GM18868 (cell line): ENCODE data around the gene LAMA1.

Experiments used
- ATAC-seq: cut with Tn5 transposase; IDR thresholded peaks from one replicate; pipeline ENCODE4 v1.9.1; 2021; ENCODE audit warnings: mild to moderate bottlenecking, moderate library complexity; ENCODE audit not compliant: unreplicated experiment

LAMA1 gene

GRCh38 chr18:6994056-6994770 is 123.4 kb downstream of the LAMA1 start:
- no peak for ATAC-seq

DNA sequence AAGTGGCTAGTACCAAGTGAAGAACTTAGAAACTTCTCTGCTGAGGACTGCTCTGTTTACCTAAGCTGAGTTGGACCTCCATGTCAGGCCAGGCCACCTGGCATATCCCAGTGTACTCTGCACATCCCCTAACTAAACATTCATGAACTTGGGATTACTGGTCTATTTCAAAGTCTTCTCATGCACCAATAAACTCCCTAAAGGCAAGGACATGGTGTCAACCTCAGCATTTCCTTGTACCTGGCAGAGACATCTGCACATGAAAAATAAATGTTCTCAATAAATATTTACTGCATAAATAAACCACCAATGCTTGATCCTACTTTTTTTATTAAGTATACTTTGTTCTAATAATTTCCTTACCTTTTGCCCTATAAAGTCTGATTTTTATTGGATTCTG is 124.8 kb downstream of the LAMA1 start:
- ATAC-seq = no peak

- no peak for ATAC-seq
Measured at GRCh38 chr18:6983366-6983765, 134.2 kb downstream of the LAMA1 start.

- ATAC-seq = no peak
Measured at GRCh38 chr18:6982398-6982797, 135.2 kb downstream of the LAMA1 start.

DNA sequence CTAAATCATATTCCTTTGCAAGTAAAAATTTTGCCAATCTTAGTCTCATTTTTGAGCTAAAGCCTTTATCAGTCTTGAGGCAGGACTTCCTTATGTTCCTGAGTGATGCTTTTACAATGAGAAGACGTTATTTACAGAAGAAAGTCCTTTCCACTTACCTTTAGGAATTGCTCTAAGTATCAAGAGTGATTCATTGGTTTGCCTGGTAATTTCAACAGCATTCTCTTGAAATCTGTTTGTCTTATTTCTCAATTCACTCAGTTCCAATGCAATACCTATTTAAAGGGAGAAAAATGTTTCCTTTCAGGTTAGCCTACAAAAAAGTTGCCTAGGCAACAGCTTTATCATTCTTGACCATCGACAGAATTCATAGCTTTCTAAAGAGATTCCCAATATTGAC is 137.2 kb downstream of the LAMA1 start:
- ATAC-seq = no peak

DNA sequence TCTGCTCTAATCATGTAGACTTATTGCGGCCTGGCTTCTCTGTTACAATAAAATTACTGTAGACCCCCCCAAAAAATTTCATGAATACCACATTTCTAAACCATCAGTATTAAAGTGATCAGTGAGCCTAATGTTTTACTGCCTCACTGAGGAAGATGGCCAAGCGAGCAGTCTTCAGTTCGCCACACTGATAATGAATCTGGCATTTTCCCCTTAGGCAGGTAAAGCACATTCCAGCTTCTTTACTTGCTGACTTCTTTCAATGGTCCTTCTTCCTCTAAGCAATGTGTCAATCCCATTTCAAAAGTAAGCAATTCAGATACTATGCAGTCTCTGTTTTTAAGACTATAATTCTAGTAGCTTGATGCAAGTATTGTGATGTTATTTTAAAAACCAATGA is 137.6 kb downstream of the LAMA1 start:
- ATAC-seq = no peak

GRCh38 chr18:6976935-6977334 is 140.7 kb downstream of the LAMA1 start:
- no peak for ATAC-seq

- ATAC-seq = no peak
Measured at GRCh38 chr18:6975084-6975483, 142.5 kb downstream of the LAMA1 start.

GRCh38 chr18:6971823-6972478 is 145.6 kb downstream of the LAMA1 start:
- ATAC-seq = no peak

- no peak for ATAC-seq
Measured at GRCh38 chr18:6963452-6964097, 154.0 kb downstream of the LAMA1 start.

DNA sequence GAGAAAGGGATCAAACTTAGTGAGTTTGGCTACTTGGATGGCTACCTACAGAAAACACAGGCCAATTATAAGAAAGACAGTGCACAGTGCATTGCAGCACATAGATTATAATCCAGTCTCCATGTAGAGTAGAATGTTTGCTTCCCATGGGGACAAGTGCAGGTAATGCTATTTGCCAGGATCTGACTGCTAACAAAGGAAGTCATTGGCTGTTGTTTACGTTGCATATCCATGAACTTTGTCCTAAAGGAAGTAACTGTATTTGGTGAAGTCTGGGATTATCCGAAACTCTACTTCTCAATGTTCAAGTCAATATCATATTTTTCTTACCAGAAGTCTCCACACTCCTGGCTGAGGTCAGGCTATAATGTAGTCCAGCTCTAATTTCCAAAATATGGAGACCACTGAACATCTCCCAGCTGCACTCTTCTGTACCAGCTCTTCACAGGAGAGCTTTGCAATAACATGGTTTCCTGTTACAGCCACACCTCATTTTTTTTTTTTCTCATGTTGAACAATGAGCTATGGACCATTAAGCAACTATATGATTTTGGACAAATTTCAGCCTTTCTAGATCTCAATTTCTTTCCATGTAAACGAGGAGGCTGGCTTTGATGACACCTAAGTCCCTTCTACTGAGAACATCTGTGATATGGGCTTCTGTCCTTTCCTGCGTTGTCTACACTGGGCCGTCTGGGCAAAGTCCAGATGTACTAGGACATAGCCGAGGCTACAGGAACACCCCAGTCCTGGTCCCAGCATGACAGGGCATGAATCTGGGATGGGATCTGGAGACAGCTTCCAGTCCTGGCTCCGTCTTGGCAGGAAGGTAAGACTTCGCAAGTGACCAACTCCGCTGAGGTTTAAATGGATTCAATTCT is 154.8 kb downstream of the LAMA1 start:
- no peak for ATAC-seq

DNA sequence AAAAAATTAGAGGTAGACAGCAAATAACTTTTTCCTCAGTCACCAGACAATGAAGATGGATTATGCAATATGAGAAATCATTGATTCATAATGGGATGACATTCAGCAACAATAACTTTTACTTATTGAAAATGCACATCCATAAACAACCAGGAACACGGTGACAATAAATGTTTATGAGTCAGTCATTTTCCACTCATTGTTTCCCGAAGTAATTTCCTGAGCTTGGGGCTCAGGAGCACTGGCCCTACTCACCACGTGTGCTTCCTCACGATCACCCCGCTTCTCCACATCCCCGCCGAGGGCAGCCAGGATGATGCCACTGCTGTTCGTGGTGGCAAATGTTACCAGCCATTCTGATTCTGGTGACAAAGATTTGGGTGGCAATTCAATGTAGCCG is 156.3 kb downstream of the LAMA1 start:
- ATAC-seq = no peak

- ATAC-seq = no peak
Measured at GRCh38 chr18:6960656-6961055, 156.9 kb downstream of the LAMA1 start.

DNA sequence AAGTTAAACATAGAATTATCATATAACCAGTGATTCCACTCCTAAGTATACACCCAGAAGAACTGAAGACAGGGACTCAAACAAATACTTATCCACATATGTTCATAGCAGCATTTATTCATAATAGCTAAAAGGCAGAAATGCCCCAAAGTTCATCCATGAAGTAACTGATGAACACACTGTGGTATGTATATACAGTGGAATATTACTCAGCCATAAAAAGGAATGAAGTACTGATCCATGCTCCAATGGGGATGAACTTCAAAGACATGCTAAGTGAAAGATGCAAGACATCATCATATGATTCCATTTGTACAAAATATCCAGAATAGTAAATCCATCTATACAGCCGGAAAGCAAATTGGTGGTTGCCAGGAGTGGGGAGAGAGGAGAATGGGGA is 157.5 kb downstream of the LAMA1 start:
- no peak for ATAC-seq

DNA sequence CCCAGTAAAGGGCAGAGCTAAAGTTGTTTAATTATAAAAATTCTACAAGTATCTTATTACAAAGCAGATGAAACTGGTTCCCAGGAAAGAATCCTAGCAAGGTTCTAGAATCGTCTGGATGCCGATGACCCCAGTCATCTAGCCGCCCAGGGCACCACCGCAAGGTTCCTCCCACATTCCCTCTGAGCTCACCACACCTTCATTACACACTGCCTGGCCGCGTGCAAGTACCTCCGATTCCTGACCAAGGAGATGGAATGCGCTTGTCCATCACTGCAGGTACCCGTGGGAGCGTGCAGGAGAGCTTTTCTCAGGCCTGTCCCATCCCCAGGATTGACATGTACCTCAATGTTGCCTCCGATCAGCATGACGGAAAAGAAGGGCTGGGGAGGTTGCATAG is 158.5 kb downstream of the LAMA1 start:
- no peak for ATAC-seq

- ATAC-seq = no peak
Measured at GRCh38 chr18:6956999-6957398, 160.6 kb downstream of the LAMA1 start.

DNA sequence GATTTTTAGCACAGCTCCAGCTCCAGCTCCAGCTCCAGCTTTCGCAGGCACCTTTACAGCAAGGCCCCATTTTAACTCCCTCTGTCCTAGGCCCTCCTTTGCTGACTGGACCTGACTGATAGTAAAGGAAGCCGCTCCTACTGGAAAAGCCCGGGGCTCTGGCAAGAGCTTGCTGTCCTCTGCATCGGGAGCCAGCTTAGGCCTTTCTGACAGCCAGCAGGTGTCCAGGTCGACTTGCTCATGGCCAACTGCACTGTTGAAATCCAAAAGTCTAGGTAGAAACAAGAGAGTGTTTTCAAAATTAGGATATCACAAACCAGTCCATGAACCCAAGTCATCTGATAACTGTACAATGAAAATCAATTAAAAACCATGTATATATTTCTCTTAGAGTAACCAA is 161.1 kb downstream of the LAMA1 start:
- no peak for ATAC-seq

GRCh38 chr18:6955304-6955703 is 162.3 kb downstream of the LAMA1 start:
- no peak for ATAC-seq

DNA sequence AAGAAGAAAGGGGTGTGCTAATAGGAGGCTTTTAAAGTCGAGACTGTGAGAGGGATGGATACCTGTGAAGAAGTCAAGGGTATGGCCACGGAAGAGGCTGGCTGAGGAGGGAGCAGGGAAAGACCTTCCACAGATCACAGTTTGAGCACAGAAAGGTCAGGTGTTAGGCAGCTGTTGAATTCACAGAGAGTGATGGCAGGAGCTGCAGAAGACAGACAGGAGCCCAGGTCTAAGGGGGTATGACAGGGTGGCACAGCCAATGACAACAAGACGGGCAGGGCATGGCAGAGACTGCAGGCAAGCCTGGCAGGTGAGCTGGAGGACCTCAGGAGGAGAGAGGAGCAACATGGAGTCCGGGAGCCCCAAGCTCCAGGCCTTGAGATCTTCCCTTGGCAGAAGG is 163.1 kb downstream of the LAMA1 start:
- ATAC-seq = no peak

DNA sequence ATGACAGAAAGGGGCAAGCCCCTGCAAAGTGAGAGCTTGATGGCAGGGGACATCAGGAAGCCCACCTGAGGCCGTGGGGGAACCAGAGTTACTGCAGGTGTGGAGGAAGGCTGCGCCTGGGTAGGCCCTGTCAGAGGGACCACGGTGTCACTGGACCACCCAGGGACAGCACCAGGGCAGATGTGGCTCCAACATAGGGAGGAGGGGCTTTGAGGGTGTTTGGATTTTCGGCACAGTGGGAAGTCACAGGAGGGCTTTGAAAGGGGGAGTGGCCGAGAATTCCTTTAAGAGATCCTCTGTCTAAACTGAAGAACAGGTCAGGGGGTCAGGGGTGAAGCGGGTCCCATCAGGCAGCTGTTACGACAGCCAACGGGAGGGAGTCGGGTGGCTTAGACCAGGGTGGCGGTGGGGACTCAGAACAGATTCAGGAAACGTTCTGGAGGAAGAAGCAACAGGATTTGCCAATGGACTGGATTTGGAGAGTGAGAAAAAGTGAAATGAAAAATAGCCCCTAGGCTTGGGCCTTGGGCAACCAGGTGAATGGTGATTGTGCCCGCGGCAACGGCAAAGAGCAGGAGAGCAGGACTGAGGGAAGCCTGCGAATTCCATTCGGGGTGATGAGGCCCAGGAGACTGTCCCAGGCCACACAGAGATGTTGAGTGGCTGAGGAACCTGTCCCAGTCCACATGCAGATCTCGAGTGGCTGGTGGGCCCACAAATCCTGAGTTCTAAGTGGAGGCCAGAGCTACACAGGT is 166.1 kb downstream of the LAMA1 start:
- no peak for ATAC-seq

- ATAC-seq = no peak
Measured at GRCh38 chr18:6950641-6951040, 167.0 kb downstream of the LAMA1 start.
